Activated CD4-positive, alpha-beta memory T cell treated with anti-CD3 and anti-CD28 coated beads, Interleukin-2, amount 10 ng/mL, durations not matched to agents 7 days and 5 days (primary cell): Measurements from ENCODE around the gene HAUS7. TPM values are rescaled to one million over a fixed set of nuclear protein-coding genes. Genes with fewer than 3 reads are reported as not detected.

Source experiments
- CTCF ChIA-PET: fragments of 350-600 bp; sonication (Branson Sonifier 250); formaldehyde crosslinking; loops from one replicate; lab custom pipeline; 2021; ENCODE audit warnings: antibody characterized with exemption, inconsistent platforms; lab: Charles Lee
- POLR2A ChIA-PET: fragments of 350-600 bp; sonication (Branson Sonifier 250); formaldehyde crosslinking; loops from one replicate; lab custom pipeline; 2021; ENCODE audit warnings: antibody characterized with exemption; lab: Charles Lee
- DNase-seq: peaks from one replicate; pipeline ENCODE4 v3.0.0-alpha.2; 2020
- H3K27ac Mint-ChIP-seq: one replicate; pipeline ENCODE4 v1.8.0; 2021; ENCODE audit warnings: mild to moderate bottlenecking, mixed read lengths
- H3K27me3 Mint-ChIP-seq: one replicate; pipeline ENCODE4 v1.8.0; 2021; ENCODE audit warnings: mixed read lengths
- H3K36me3 Mint-ChIP-seq: one replicate; pipeline ENCODE4 v1.8.0; 2021; ENCODE audit warnings: low read depth, mixed read lengths
- H3K4me1 Mint-ChIP-seq: one replicate; pipeline ENCODE4 v1.8.0; 2021; ENCODE audit warnings: mixed read lengths
- H3K4me3 Mint-ChIP-seq: one replicate; pipeline ENCODE4 v1.8.0; 2021; ENCODE audit warnings: mild to moderate bottlenecking, mixed read lengths
- H3K9me3 Mint-ChIP-seq: one replicate; pipeline ENCODE4 v1.8.0; 2021; ENCODE audit warnings: mixed read lengths
- total RNA-seq, 2 experiments: library from RNA; stranded (reverse); gene quantifications; one replicate each; pipeline ENCODE4 v1.2.3, GENCODE V29; 2021

Gene HAUS7
- total RNA-seq: 10 to 100 TPM; 33.8 to 40.5 TPM

- peaks cover 4% of the 10 kb centered on the region for H3K27me3 Mint-ChIP-seq
- ChIA-PET CTCF (interaction anchor here (0.6 to 4.7 kb wide), 12 partner anchors 10 to 529 kb away, joined by 3 to 42 read pairs (median 4); no protein-coding TSS in a partner anchor), POLR2A (interaction anchor here (0.7 kb wide), 1 partner anchor 36 kb away, joined by 3 read pairs; no protein-coding TSS in a partner anchor)
- peak within 1 kb of the TSS; percentile 72 for H3K27ac Mint-ChIP-seq
- DNase-seq: peak; percentile 87
- peaks cover 20% of the 10 kb centered on the region for H3K4me1 Mint-ChIP-seq
- H3K9me3 Mint-ChIP-seq: no peaks in the 10 kb centered on the region
- peak within 1 kb of the TSS; percentile 79 for H3K4me3 Mint-ChIP-seq
- H3K36me3 Mint-ChIP-seq: peaks cover 5% of the 10 kb centered on the region
Observed at GRCh38 chrX:153470411-153471363, at the start of gene HAUS7. TSS of gene HAUS7 (minus strand) at chrX:153470576. CDS start at chrX:153470557, 19 bp downstream.

GRCh38 chrX:153519569-153520286 is 49.4 kb upstream of the HAUS7 start:
- CTCF ChIA-PET: no interaction called here
- POLR2A ChIA-PET: no interaction called here
- Mint-ChIP-seq H3K27me3 (peaks cover 25% of the 10 kb centered on the region), H3K4me1 (no peaks in the 10 kb centered on the region), H3K4me3 (no peak overlapping the region), H3K27ac (no peak overlapping the region), H3K36me3 (no peaks in the 10 kb centered on the region), H3K9me3 (no peaks in the 10 kb centered on the region)
- DNase-seq: no peak

GRCh38 chrX:153517946-153518834 is 47.8 kb upstream of the HAUS7 start:
- Mint-ChIP-seq H3K4me3 (no peak overlapping the region), H3K27ac (no peak overlapping the region), H3K9me3 (no peaks in the 10 kb centered on the region), H3K36me3 (no peaks in the 10 kb centered on the region), H3K27me3 (peaks cover 25% of the 10 kb centered on the region), H3K4me1 (no peaks in the 10 kb centered on the region)
- ChIA-PET CTCF (no interaction called here), POLR2A (no interaction called here)
- DNase-seq: no peak

GRCh38 chrX:153517423-153517822 is 47.0 kb upstream of the HAUS7 start, which contains the start of gene ATP2B3:
TSS of gene ATP2B3 (plus strand) at chrX:153517642. CDS start at chrX:153536248, 18,606 bp downstream.
- Mint-ChIP-seq H3K36me3 (no peaks in the 10 kb centered on the region), H3K27me3 (peaks cover 25% of the 10 kb centered on the region), H3K9me3 (no peaks in the 10 kb centered on the region), H3K4me1 (no peaks in the 10 kb centered on the region), H3K4me3 (no peak within 1 kb of the TSS), H3K27ac (no peak within 1 kb of the TSS)
- ChIA-PET CTCF (no interaction called here), POLR2A (no interaction called here)
- no peak for DNase-seq

- Mint-ChIP-seq H3K4me3 (no peak overlapping the region), H3K4me1 (no peaks in the 10 kb centered on the region), H3K27ac (no peak overlapping the region), H3K36me3 (no peaks in the 10 kb centered on the region), H3K9me3 (no peaks in the 10 kb centered on the region), H3K27me3 (peaks cover 25% of the 10 kb centered on the region)
- CTCF ChIA-PET: no interaction called here
- DNase-seq: no peak
- POLR2A ChIA-PET: no interaction called here
Observed at GRCh38 chrX:153516073-153516472, 45.7 kb upstream of the HAUS7 start.

GRCh38 chrX:153515435-153515834 is 45.1 kb upstream of the HAUS7 start:
- H3K27me3 Mint-ChIP-seq: peaks cover 23% of the 10 kb centered on the region
- no peak overlapping the region for H3K27ac Mint-ChIP-seq
- no peaks in the 10 kb centered on the region for H3K4me1 Mint-ChIP-seq
- no peak overlapping the region for H3K4me3 Mint-ChIP-seq
- POLR2A ChIA-PET: no interaction called here
- H3K36me3 Mint-ChIP-seq: no peaks in the 10 kb centered on the region
- no peak for DNase-seq
- CTCF ChIA-PET: no interaction called here
- H3K9me3 Mint-ChIP-seq: no peaks in the 10 kb centered on the region

GRCh38 chrX:153514259-153514658 is 43.9 kb upstream of the HAUS7 start:
- Mint-ChIP-seq H3K9me3 (no peaks in the 10 kb centered on the region), H3K27me3 (peaks cover 21% of the 10 kb centered on the region), H3K36me3 (no peaks in the 10 kb centered on the region), H3K27ac (no peak overlapping the region), H3K4me1 (no peaks in the 10 kb centered on the region), H3K4me3 (no peak overlapping the region)
- POLR2A ChIA-PET: no interaction called here
- no peak for DNase-seq
- CTCF ChIA-PET: no interaction called here

GRCh38 chrX:153513265-153513664 is 42.9 kb upstream of the HAUS7 start:
- Mint-ChIP-seq H3K27me3 (peaks cover 11% of the 10 kb centered on the region), H3K27ac (no peak overlapping the region), H3K4me1 (no peaks in the 10 kb centered on the region), H3K36me3 (no peaks in the 10 kb centered on the region), H3K4me3 (no peak overlapping the region), H3K9me3 (no peaks in the 10 kb centered on the region)
- DNase-seq: no peak
- ChIA-PET POLR2A (no interaction called here), CTCF (interaction anchor here (0.6 kb wide), 1 partner anchor 23 kb away, joined by 3 read pairs; no protein-coding TSS in a partner anchor)

GRCh38 chrX:153512501-153512893 is 42.1 kb upstream of the HAUS7 start:
- Mint-ChIP-seq H3K27ac (no peak overlapping the region), H3K4me3 (no peak overlapping the region), H3K36me3 (no peaks in the 10 kb centered on the region), H3K9me3 (no peaks in the 10 kb centered on the region), H3K27me3 (peaks cover 10% of the 10 kb centered on the region), H3K4me1 (peaks cover 1% of the 10 kb centered on the region)
- ChIA-PET POLR2A (no interaction called here), CTCF (interaction anchor here (0.6 kb wide), 1 partner anchor 22 kb away, joined by 3 read pairs; no protein-coding TSS in a partner anchor)
- DNase-seq: no peak

GRCh38 chrX:153511784-153512500 is 41.6 kb upstream of the HAUS7 start:
- no peak overlapping the region for H3K27ac Mint-ChIP-seq
- H3K4me3 Mint-ChIP-seq: no peak overlapping the region
- ChIA-PET POLR2A (no interaction called here), CTCF (no interaction called here)
- no peak for DNase-seq
- no peaks in the 10 kb centered on the region for H3K9me3 Mint-ChIP-seq
- peaks cover 7% of the 10 kb centered on the region for H3K27me3 Mint-ChIP-seq
- H3K4me1 Mint-ChIP-seq: peaks cover 1% of the 10 kb centered on the region
- H3K36me3 Mint-ChIP-seq: no peaks in the 10 kb centered on the region

- CTCF ChIA-PET: no interaction called here
- POLR2A ChIA-PET: no interaction called here
Observed at GRCh38 chrX:153510383-153510782, 40.0 kb upstream of the HAUS7 start.

GRCh38 chrX:153509592-153509991 is 39.2 kb upstream of the HAUS7 start:
- Mint-ChIP-seq H3K4me1 (peaks cover 1% of the 10 kb centered on the region), H3K36me3 (no peaks in the 10 kb centered on the region), H3K27me3 (no peaks in the 10 kb centered on the region), H3K4me3 (no peak overlapping the region), H3K9me3 (no peaks in the 10 kb centered on the region), H3K27ac (no peak overlapping the region)
- no peak for DNase-seq
- ChIA-PET CTCF (interaction anchor here (3.5 kb wide), 1 partner anchor 38 kb away, joined by 42 read pairs; the partner anchor contains the start of gene HAUS7), POLR2A (no interaction called here)

More at GRCh38 chrX:153510383-153510782, 40.0 kb upstream of the HAUS7 start:
- Mint-ChIP-seq H3K4me3 (no peak overlapping the region), H3K4me1 (peaks cover 1% of the 10 kb centered on the region), H3K27ac (no peak overlapping the region), H3K27me3 (no peaks in the 10 kb centered on the region), H3K36me3 (no peaks in the 10 kb centered on the region), H3K9me3 (no peaks in the 10 kb centered on the region)
- no peak for DNase-seq
